ENCODE data around the gene MACROH2A2. TPM values are rescaled to one million over a fixed set of nuclear protein-coding genes. Genes with fewer than 3 reads are reported as not detected.

Gene MACROH2A2
- total RNA-seq, 3 donors from 2014 or later (not counting 1 experiment from before 2014, with no cell fraction given), result 0.78 to 1.4 (median 1.1) TPM

DNA sequence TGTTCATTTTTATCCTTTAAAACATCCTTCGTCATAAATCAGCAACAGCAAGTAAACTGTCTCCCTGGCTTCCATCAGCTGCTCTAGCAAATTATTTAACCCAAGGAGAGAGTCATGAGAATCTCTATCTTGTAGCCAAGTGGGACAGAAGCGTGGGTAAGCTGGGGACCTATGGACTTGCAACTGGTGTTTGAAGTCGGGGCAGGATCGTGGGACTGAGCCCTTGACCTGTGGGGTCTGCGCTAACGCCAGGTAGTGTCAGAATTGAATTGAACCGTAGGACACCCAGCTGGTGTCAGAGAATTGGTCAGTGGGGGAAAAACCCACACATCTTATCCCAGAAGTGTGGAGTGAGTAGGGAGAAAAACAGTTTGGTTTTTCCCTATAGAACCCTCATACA is 66.6 kb downstream of the MACROH2A2 start:
- no peak overlapping the region for H3K27ac ChIP-seq (ENCODE audit: low read length)
- H3K4me3 ChIP-seq (ENCODE audit: low read length), result no peak overlapping the region
- Mint-ChIP-seq H3K4me3 (no peak overlapping the region), H3K27ac (no peak overlapping the region), H3K27me3 (ENCODE audit: low read depth in 2 of 2) (no peaks in the 10 kb centered on the region), H3K9me3 (no peaks in the 10 kb centered on the region), H3K4me1 (peaks cover 6 to 10% of the 10 kb centered on the region in 2 donors), H3K36me3 (no peaks in the 10 kb centered on the region)
- peaks cover 12% of the 10 kb centered on the region for H3K4me1 ChIP-seq (ENCODE audit: control insufficient read depth, insufficient read depth, low read length)
- DNase-seq (no peak), ATAC-seq (no peak)
- intact Hi-C loops (cut with micrococcal nuclease), result no loop called here
- no peaks in the 10 kb centered on the region for H3K27me3 ChIP-seq (ENCODE audit: control insufficient read depth, insufficient read depth, low read length)
- H3K9me3 ChIP-seq (ENCODE audit: control insufficient read depth, insufficient read depth, low read length), result no peaks in the 10 kb centered on the region
- peaks cover 6% of the 10 kb centered on the region for H3K36me3 ChIP-seq (ENCODE audit: control insufficient read depth, insufficient read depth, low read length)
- no peak for TF ChIP-seq CTCF (IDR thresholded peaks at IDR 0.05)
- WGBS (ENCODE audit: insufficient coverage), result 96% methylated on average over 7 of the region's 7 CpGs

DNA sequence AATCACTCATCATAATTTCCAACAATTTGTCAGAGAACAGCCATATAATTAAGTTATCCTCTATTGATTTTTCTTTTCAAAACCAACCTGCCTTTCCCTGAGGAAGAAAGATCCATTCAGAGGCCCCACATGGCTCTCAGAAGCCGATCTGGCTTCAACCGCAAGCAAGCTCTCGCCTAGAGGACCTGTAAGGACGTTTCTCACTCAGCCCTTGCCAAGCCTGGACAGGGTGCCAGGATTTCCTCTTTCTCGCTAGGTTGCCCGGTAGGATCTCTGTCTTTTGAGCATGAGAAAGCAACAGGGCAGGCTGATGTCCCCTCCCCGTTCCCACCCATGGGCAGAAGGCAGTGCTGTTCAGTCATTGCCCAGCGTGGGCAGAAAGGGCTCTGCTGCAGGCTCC is 67.0 kb downstream of the MACROH2A2 start:
- 88% methylated on average over 8 of the region's 8 CpGs for WGBS (ENCODE audit: insufficient coverage)
- Histone ChIP-seq H3K27ac (ENCODE audit: low read length) (no peak overlapping the region), H3K27me3 (ENCODE audit: control insufficient read depth, insufficient read depth, low read length) (no peaks in the 10 kb centered on the region), H3K4me3 (ENCODE audit: low read length) (no peak overlapping the region), H3K36me3 (ENCODE audit: control insufficient read depth, insufficient read depth, low read length) (peaks cover 5% of the 10 kb centered on the region), H3K4me1 (ENCODE audit: control insufficient read depth, insufficient read depth, low read length) (peaks cover 12% of the 10 kb centered on the region), H3K9me3 (ENCODE audit: control insufficient read depth, insufficient read depth, low read length) (no peaks in the 10 kb centered on the region)
- Mint-ChIP-seq H3K4me1 (peaks cover 6 to 10% of the 10 kb centered on the region in 2 donors), H3K27me3 (ENCODE audit: low read depth in 2 of 2) (no peaks in the 10 kb centered on the region), H3K36me3 (no peaks in the 10 kb centered on the region), H3K27ac (no peak overlapping the region), H3K9me3 (no peaks in the 10 kb centered on the region), H3K4me3 (no peak overlapping the region)
- ATAC-seq, result no peak
- DNase-seq, result no peak
- TF ChIP-seq CTCF (IDR thresholded peaks at IDR 0.05), result no peak
- intact Hi-C loops (cut with micrococcal nuclease), result no loop called here

DNA sequence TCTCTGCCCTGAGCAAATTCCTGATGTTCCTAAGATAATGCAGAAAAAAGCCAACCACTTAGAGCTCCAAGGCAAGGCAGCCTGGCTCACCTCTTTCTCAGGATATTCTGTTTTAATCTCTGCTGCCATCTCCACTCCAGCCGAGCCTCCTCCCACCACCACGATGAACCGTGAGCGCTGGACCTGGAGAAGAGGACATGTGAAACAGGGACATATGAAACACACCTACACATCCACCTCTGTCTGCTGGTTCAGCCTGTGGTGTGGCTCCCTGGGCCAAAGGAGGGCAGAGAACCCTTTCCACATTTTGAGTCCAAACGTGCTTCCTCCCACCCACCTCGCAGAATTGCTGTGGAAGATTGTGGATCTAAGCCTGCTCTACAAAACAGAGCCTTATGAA is 67.8 kb downstream of the MACROH2A2 start:
- no peak overlapping the region for H3K27ac Mint-ChIP-seq
- 98% methylated on average over 6 of the region's 6 CpGs for WGBS (ENCODE audit: insufficient coverage)
- H3K4me1 ChIP-seq (ENCODE audit: control insufficient read depth, insufficient read depth, low read length), result peaks cover 12% of the 10 kb centered on the region
- ATAC-seq, result no peak
- no peak overlapping the region for H3K4me3 Mint-ChIP-seq
- H3K36me3 ChIP-seq (ENCODE audit: control insufficient read depth, insufficient read depth, low read length), result peaks cover 2% of the 10 kb centered on the region
- intact Hi-C loops (cut with micrococcal nuclease), result no loop called here
- H3K36me3 Mint-ChIP-seq, result no peaks in the 10 kb centered on the region
- DNase-seq, result no peak
- no peaks in the 10 kb centered on the region for H3K27me3 Mint-ChIP-seq (ENCODE audit: low read depth in 2 of 2)
- no peaks in the 10 kb centered on the region for H3K9me3 Mint-ChIP-seq
- H3K4me3 ChIP-seq (ENCODE audit: low read length), result no peak overlapping the region
- H3K9me3 ChIP-seq (ENCODE audit: control insufficient read depth, insufficient read depth, low read length), result no peaks in the 10 kb centered on the region
- TF ChIP-seq CTCF (IDR thresholded peaks at IDR 0.05), result no peak
- H3K4me1 Mint-ChIP-seq, result peaks cover 6 to 10% of the 10 kb centered on the region in 2 donors
- no peaks in the 10 kb centered on the region for H3K27me3 ChIP-seq (ENCODE audit: control insufficient read depth, insufficient read depth, low read length)
- H3K27ac ChIP-seq (ENCODE audit: low read length), result no peak overlapping the region

GRCh38 chr10:70121281-70121949 is 68.8 kb downstream of the MACROH2A2 start:
- TF ChIP-seq CTCF (IDR thresholded peaks at IDR 0.05), result no peak
- DNase-seq, result no peak
- Mint-ChIP-seq H3K27me3 (ENCODE audit: low read depth in 2 of 2) (no peaks in the 10 kb centered on the region), H3K36me3 (no peaks in the 10 kb centered on the region), H3K9me3 (no peaks in the 10 kb centered on the region), H3K4me3 (no peak overlapping the region), H3K4me1 (peaks cover 1 to 6% of the 10 kb centered on the region in 2 donors), H3K27ac (no peak overlapping the region)
- H3K36me3 ChIP-seq (ENCODE audit: control insufficient read depth, insufficient read depth, low read length), result peaks cover 2% of the 10 kb centered on the region
- no peak overlapping the region for H3K27ac ChIP-seq (ENCODE audit: low read length)
- H3K27me3 ChIP-seq (ENCODE audit: control insufficient read depth, insufficient read depth, low read length), result no peaks in the 10 kb centered on the region
- no peak for ATAC-seq
- peaks cover 7% of the 10 kb centered on the region for H3K4me1 ChIP-seq (ENCODE audit: control insufficient read depth, insufficient read depth, low read length)
- intact Hi-C loops (cut with micrococcal nuclease), result no loop called here
- H3K4me3 ChIP-seq (ENCODE audit: low read length), result no peak overlapping the region
- 98% methylated on average over 11 of the region's 11 CpGs for WGBS (ENCODE audit: insufficient coverage)
- H3K9me3 ChIP-seq (ENCODE audit: control insufficient read depth, insufficient read depth, low read length), result no peaks in the 10 kb centered on the region
